ENCODE results near the gene MYCBPAP. TPM values are rescaled to one million over a fixed set of nuclear protein-coding genes. Genes with fewer than 3 reads are reported as not detected.

The MYCBPAP gene
- total and polyA plus RNA-seq, 7 donors, result 0.05 to 0.99 (median 0.27) TPM; not detected in 2

- no peak for TF ChIP-seq CTCF (IDR thresholded peaks at IDR 0.05)
- H3K4me3 ChIP-seq, result no peak overlapping the region
- intact Hi-C loops (cut with DNase I), result loop anchor here in 1 of 2 donors (5.0 kb wide), 1 partner anchor 102 kb away; no protein-coding TSS in a partner anchor
- peaks cover 11% of the 10 kb centered on the region for H3K4me1 ChIP-seq
- 80 to 91% (median 86%) methylated on average over 4 of the region's 4 CpGs for WGBS, 3 donors
- H3K36me3 ChIP-seq (ENCODE audit: insufficient read depth in 1 of 2, low read depth in 1 of 2), result peaks cover 0 to 17% of the 10 kb centered on the region in 2 donors
- DNase-seq (peak in 1 of 2 donors; percentile 22), ATAC-seq (no peak)
- no peak overlapping the region for H3K27ac ChIP-seq
- H3K9me3 ChIP-seq, result no peaks in the 10 kb centered on the region
- H3K27me3 ChIP-seq (ENCODE audit: insufficient read depth in 3 of 3, low read length in 2 of 3), result no peaks in the 10 kb centered on the region
Observed at GRCh38 chr17:50464736-50465135, 43.5 kb upstream of the MYCBPAP start.

GRCh38 chr17:50465171-50465570 is 43.1 kb upstream of the MYCBPAP start:
- Histone ChIP-seq H3K4me3 (no peak overlapping the region), H3K27me3 (ENCODE audit: insufficient read depth in 3 of 3, low read length in 2 of 3) (no peaks in the 10 kb centered on the region), H3K36me3 (ENCODE audit: insufficient read depth in 1 of 2, low read depth in 1 of 2) (peaks cover 0 to 17% of the 10 kb centered on the region in 2 donors), H3K4me1 (peaks cover 15% of the 10 kb centered on the region), H3K9me3 (no peaks in the 10 kb centered on the region), H3K27ac (no peak overlapping the region)
- intact Hi-C loops (cut with DNase I), result loop anchor here in 1 of 2 donors (5.0 kb wide), 1 partner anchor 103 kb away; no protein-coding TSS in a partner anchor
- no peak for TF ChIP-seq CTCF (IDR thresholded peaks at IDR 0.05)
- peak in 1 of 2 donors; percentile 28 for DNase-seq
- 71 to 90% (median 75%) methylated on average over 6 of the region's 6 CpGs for WGBS, 3 donors
- ATAC-seq, result no peak

- Histone ChIP-seq H3K27me3 (ENCODE audit: insufficient read depth in 3 of 3, low read length in 2 of 3) (no peaks in the 10 kb centered on the region), H3K36me3 (ENCODE audit: insufficient read depth in 1 of 2, low read depth in 1 of 2) (peaks cover 0 to 17% of the 10 kb centered on the region in 2 donors), H3K9me3 (no peaks in the 10 kb centered on the region), H3K4me1 (peaks cover 20% of the 10 kb centered on the region), H3K4me3 (no peak overlapping the region), H3K27ac (no peak overlapping the region)
- intact Hi-C loops (cut with DNase I), result loop anchor here in 1 of 2 donors (5.0 kb wide), 1 partner anchor 103 kb away; no protein-coding TSS in a partner anchor
- no peak for TF ChIP-seq CTCF (IDR thresholded peaks at IDR 0.05)
- DNase-seq (no peak), ATAC-seq (no peak)
- 93 to 96% (median 96%) methylated on average over 9 of the region's 9 CpGs for WGBS, 3 donors
Observed at GRCh38 chr17:50465635-50466034, 42.6 kb upstream of the MYCBPAP start.

GRCh38 chr17:50466371-50467113 is 41.7 kb upstream of the MYCBPAP start:
- H3K27ac ChIP-seq, result no peak overlapping the region

More at GRCh38 chr17:50466371-50467113, 41.7 kb upstream of the MYCBPAP start:
- intact Hi-C loops (cut with DNase I), result loop anchor here in 1 of 2 donors (5.0 kb wide), 1 partner anchor 104 kb away; no protein-coding TSS in a partner anchor
- Histone ChIP-seq H3K9me3 (no peaks in the 10 kb centered on the region), H3K4me3 (no peak overlapping the region), H3K27me3 (ENCODE audit: insufficient read depth in 3 of 3, low read length in 2 of 3) (no peaks in the 10 kb centered on the region), H3K36me3 (ENCODE audit: insufficient read depth in 1 of 2, low read depth in 1 of 2) (peaks cover 0 to 17% of the 10 kb centered on the region in 2 donors), H3K4me1 (peaks cover 29% of the 10 kb centered on the region)
- DNase-seq (no peak), ATAC-seq (no peak)
- no peak for TF ChIP-seq CTCF (IDR thresholded peaks at IDR 0.05)
- 48 to 84% (median 60%) methylated on average over 9 of the region's 9 CpGs for WGBS, 3 donors
